ENCODE results near the gene VEPH1. TPM values are rescaled to one million over a fixed set of nuclear protein-coding genes. Genes with fewer than 3 reads are reported as not detected.

Gene VEPH1
- total RNA-seq, 1 donor from 2014 or later = 10.3 TPM

DNA sequence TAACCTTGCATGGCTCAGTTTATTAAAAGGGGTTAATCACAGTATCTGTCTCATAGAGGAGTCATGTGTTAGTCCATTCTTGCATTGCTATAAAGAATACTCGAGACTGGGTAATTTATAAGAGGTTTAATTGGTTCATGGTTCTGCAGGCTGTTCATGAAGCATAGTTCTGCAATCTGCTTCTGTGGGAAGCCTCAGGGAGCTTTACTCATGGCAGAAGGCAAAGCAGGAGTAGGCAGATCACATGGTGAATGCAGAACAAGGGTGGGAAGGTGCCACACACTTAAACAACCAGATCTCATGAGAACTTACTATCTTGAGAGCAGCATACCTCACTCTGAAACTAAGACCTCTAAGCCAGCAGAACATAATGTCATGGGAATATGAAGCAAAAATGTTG, 108.8 kb downstream of the VEPH1 start:
- Mint-ChIP-seq H3K27ac (ENCODE audit: unreplicated experiment) (no peak overlapping the region), H3K9me3 (ENCODE audit: unreplicated experiment) (no peaks in the 10 kb centered on the region), H3K36me3 (ENCODE audit: low read depth, unreplicated experiment) (no peaks in the 10 kb centered on the region), H3K4me1 (ENCODE audit: unreplicated experiment) (no peaks in the 10 kb centered on the region), H3K27me3 (ENCODE audit: unreplicated experiment) (no peaks in the 10 kb centered on the region), H3K4me3 (ENCODE audit: unreplicated experiment) (no peak overlapping the region)
- TF ChIP-seq, protein P1, sequence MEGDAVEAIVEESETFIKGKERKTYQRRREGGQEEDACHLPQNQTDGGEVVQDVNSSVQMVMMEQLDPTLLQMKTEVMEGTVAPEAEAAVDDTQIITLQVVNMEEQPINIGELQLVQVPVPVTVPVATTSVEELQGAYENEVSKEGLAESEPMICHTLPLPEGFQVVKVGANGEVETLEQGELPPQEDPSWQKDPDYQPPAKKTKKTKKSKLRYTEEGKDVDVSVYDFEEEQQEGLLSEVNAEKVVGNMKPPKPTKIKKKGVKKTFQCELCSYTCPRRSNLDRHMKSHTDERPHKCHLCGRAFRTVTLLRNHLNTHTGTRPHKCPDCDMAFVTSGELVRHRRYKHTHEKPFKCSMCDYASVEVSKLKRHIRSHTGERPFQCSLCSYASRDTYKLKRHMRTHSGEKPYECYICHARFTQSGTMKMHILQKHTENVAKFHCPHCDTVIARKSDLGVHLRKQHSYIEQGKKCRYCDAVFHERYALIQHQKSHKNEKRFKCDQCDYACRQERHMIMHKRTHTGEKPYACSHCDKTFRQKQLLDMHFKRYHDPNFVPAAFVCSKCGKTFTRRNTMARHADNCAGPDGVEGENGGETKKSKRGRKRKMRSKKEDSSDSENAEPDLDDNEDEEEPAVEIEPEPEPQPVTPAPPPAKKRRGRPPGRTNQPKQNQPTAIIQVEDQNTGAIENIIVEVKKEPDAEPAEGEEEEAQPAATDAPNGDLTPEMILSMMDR (IDR thresholded peaks at IDR 0.05; ENCODE audit: unreplicated experiment) = no peak
- no peak for DNase-seq (ENCODE audit: low spot score)

DNA sequence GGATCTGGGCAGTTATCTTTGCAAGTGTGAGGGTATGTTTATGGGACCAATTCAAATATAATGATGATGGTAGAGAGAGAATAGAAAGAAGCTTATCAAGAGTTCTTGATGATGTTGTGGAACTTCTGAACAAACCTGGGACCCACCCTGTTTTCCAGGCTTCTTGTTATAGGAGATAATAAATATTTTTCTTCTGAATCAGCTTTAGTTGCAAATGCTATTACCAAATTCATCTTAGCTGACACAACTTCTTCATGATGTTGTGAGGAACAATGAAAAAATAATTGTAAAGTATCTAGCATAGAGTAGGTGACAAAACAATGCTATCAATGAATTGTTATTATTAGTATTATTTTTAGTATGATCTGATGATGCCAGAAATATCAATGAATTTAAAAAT, 110.1 kb downstream of the VEPH1 start:
- H3K27ac Mint-ChIP-seq (ENCODE audit: unreplicated experiment) = no peak overlapping the region
- H3K36me3 Mint-ChIP-seq (ENCODE audit: low read depth, unreplicated experiment) = no peaks in the 10 kb centered on the region
- no peak for DNase-seq (ENCODE audit: low spot score)
- no peak overlapping the region for H3K4me3 Mint-ChIP-seq (ENCODE audit: unreplicated experiment)
- no peaks in the 10 kb centered on the region for H3K27me3 Mint-ChIP-seq (ENCODE audit: unreplicated experiment)
- no peaks in the 10 kb centered on the region for H3K4me1 Mint-ChIP-seq (ENCODE audit: unreplicated experiment)
- H3K9me3 Mint-ChIP-seq (ENCODE audit: unreplicated experiment) = no peaks in the 10 kb centered on the region
- TF ChIP-seq, protein P1 (IDR thresholded peaks at IDR 0.05; ENCODE audit: unreplicated experiment) = no peak

DNA sequence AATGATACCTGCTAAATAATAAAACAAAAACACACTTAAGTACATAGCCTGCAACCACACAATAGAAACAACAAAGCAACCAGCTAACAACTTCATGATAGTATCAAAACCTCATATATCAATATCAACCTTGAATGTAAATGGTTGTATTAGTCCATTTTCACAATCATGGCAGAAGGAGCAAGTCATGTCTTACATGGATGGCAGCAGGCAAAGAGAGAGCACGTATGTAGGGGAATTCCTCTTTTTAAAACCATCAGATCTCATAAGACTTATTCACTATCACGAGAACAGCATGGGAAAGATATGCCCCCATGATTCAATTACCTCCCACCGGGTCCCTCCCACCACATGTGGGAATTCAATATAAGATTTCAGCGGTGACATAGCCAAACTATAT, 111.1 kb downstream of the VEPH1 start:
- H3K27ac Mint-ChIP-seq (ENCODE audit: unreplicated experiment) = no peak overlapping the region
- no peaks in the 10 kb centered on the region for H3K4me1 Mint-ChIP-seq (ENCODE audit: unreplicated experiment)
- H3K4me3 Mint-ChIP-seq (ENCODE audit: unreplicated experiment) = no peak overlapping the region
- DNase-seq (ENCODE audit: low spot score) = no peak
- H3K27me3 Mint-ChIP-seq (ENCODE audit: unreplicated experiment) = no peaks in the 10 kb centered on the region
- H3K36me3 Mint-ChIP-seq (ENCODE audit: low read depth, unreplicated experiment) = no peaks in the 10 kb centered on the region
- TF ChIP-seq, protein P1 (IDR thresholded peaks at IDR 0.05; ENCODE audit: unreplicated experiment) = no peak
- no peaks in the 10 kb centered on the region for H3K9me3 Mint-ChIP-seq (ENCODE audit: unreplicated experiment)

DNA sequence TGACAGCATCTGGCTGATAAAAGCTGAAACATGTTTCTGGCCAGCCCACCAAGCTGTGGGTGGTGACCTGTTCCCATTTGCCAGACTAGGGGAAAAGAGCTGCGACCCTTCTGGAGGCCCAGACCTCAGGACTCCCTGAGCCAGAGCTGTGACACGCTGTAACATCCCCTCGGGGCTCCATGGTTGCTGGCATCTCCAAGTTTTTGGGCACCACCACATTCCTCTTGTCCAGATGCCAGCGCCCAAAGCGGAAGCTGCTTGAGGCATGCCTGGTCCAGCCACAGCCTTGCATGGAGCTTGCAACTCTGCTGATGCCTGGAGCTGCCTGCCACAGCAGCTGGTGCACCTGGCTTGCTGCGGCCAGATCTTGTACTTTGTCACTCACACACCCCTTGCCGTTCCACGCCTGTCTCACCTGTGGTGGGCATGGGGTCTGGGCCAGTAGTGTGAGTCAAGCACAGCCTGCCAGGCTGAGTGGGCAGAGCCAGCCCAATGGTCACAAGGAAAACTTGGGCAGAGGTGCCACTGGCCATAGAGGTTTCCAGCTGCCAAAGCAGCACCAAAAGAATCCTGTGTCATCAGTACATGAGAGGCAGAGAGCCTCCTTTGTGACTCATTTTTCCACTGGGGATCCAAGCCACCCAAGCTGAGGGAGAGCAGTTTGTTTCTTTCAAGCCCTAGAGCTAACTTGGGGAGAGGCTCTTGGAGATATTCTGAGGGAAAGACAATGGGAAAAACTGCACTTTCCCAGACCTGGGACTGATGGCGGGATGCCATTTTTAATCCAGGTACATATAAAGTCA, 112.3 kb downstream of the VEPH1 start:
- no peaks in the 10 kb centered on the region for H3K36me3 Mint-ChIP-seq (ENCODE audit: low read depth, unreplicated experiment)
- H3K9me3 Mint-ChIP-seq (ENCODE audit: unreplicated experiment) = no peaks in the 10 kb centered on the region
- H3K4me3 Mint-ChIP-seq (ENCODE audit: unreplicated experiment) = no peak overlapping the region
- TF ChIP-seq, protein P1 (IDR thresholded peaks at IDR 0.05; ENCODE audit: unreplicated experiment) = no peak
- H3K4me1 Mint-ChIP-seq (ENCODE audit: unreplicated experiment) = no peaks in the 10 kb centered on the region
- H3K27me3 Mint-ChIP-seq (ENCODE audit: unreplicated experiment) = no peaks in the 10 kb centered on the region
- H3K27ac Mint-ChIP-seq (ENCODE audit: unreplicated experiment) = no peak overlapping the region
- no peak for DNase-seq (ENCODE audit: low spot score)

DNA sequence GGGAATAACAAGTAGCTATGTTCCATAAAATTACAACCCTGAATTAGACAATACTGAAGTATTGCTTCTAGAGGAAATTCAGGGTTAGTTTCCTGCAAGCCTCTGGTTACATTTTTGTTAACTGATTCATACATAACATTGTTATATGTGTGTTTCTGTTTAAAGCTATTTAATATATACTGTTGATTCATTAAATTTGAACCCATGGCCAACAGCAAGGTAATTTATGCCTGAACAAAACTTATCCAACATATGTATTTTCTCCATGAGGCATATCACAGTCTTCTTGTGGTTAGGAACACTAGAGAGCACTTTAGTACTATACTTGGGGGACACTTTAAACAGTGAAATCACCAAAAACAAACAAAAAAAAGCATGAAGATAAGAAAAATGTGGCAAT, 114.2 kb downstream of the VEPH1 start:
- Mint-ChIP-seq H3K27me3 (ENCODE audit: unreplicated experiment) (no peaks in the 10 kb centered on the region), H3K27ac (ENCODE audit: unreplicated experiment) (no peak overlapping the region)
- no peak for DNase-seq (ENCODE audit: low spot score)

More for the DNA sequence above, 114.2 kb downstream of the VEPH1 start:
- Mint-ChIP-seq H3K36me3 (ENCODE audit: low read depth, unreplicated experiment) (no peaks in the 10 kb centered on the region), H3K4me3 (ENCODE audit: unreplicated experiment) (no peak overlapping the region), H3K4me1 (ENCODE audit: unreplicated experiment) (no peaks in the 10 kb centered on the region), H3K9me3 (ENCODE audit: unreplicated experiment) (no peaks in the 10 kb centered on the region)
- TF ChIP-seq, protein P1 (IDR thresholded peaks at IDR 0.05; ENCODE audit: unreplicated experiment) = no peak

Measured in endothelial cell (in vitro differentiated cells).